T-helper 1 cell treated with Interleukin-12 subunit alpha and Interleukin-12 subunit beta and Interleukin-4 antibody, amounts not matched to agents 30 ng/mL and 1 ng/mL, for 36 hours (primary cell): ENCODE measurements around the gene GLI3. TPM values are rescaled to one million over a fixed set of nuclear protein-coding genes. Genes with fewer than 3 reads are reported as not detected.

Experiments
- intact Hi-C: fragments of 100-400 bp; cut with micrococcal nuclease; formaldehyde crosslinking; loops from one replicate; pipeline ENCODE4 v1.15.1; 2024
- total RNA-seq: library from RNA; stranded (reverse); gene quantifications from 2 replicates; pipeline ENCODE4 v1.2.3, GENCODE V29; 2022

The GLI3 gene
- total RNA-seq, 1 donor from 2014 or later: 0.02 TPM

DNA sequence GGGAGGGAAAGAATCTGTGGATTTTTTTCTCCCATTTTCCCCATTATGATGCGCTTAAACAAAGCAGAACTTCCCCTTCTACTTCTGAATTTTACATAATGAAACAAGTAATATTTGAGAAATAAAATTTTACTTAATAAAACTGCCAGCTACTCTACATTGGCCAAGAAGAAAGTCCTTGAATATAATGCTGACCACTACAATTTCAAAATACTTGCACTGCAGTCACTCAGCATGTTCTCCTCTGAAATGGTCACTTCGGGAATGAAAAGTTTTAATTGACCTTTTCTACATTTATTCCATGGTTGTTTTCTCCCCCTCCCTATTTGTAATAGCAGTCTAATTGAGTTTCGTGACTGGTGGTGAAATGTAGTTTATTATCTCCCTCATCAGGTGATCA lies 23.9 kb downstream of the GLI3 start:
- intact Hi-C loops: no loop called here

DNA sequence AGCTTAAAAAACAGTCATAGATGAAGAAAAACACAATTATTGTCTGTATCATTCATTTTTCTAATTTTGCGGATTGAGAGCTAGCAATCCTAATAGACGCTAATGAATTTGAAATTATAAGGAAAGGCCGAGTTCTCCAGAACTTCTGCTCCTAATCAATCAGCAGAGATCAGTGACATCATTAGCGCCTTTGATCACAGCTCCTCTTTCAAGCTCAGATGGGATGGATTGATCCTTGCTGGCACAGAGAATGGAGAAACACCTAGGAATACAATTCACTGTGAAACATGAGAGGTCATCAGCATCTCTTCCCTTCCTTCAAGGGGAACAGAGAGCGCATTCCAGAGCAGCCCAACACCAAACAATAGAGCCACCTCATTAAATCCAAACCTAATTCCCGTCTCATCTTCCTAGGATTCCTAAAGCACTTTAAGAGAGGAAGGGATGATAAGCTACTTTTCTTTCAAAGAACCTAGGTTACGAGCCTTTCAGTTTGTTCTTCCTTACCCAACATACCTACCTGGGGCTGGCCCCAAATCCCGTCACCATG lies 24.4 kb downstream of the GLI3 start:
- intact Hi-C loops: no loop called here

DNA sequence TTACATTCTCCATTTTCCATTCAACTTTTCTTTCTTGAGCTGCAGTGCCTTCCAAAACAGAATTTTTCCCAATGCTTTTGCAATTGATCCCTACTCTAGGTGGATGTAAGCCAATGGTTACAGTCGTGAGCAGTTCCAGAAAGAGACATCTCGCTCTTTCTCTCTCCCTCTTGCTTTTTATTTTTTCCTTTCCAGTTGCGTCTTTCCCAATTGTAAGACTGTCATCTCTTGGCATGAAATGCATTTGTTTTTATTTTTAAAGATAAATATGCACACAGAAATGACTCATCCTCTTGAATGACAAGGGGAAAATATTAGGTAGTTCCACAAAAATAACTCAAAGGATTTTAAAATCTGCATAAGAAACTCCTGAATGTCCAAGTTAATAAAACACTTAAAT lies 25.1 kb downstream of the GLI3 start:
- intact Hi-C loops: no loop called here

DNA sequence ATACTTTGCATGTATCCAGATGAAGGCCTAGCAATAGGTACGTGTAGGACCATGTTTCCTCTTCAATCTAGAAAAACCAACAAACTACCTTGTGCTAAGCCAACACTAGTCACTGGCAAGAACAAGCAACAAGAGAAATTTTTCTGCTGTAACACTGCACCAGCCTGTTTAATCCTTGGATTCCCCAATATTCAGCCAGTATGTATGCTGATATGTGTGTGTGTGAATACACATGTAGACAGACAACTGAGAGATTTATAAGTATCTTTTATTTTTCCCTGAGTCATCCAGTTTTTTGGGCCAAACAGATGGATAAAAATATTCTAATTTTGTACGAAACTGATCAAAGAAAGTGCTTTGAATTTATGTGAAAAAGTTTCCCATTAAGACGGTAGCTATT lies 26.2 kb downstream of the GLI3 start:
- intact Hi-C loops: no loop called here

DNA sequence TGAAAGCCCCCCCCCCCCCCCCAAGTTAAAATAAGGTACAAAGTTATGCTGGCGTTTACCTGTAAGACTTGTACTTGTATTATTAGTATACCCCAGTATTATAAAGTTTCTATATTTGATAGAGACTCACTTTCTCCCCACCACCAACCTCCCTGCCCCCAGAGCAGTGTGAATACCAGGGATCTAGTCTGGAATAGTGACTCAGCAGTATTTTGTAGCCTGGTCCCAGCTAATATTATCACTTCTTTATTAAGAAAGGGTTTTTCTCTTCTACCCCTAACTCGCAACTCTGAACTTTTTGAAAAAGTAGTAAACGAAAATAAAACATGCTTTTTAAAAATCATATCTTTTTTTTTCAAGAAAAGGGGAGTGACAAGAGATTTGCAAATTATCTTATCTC lies 26.7 kb downstream of the GLI3 start:
- intact Hi-C loops: no loop called here

DNA sequence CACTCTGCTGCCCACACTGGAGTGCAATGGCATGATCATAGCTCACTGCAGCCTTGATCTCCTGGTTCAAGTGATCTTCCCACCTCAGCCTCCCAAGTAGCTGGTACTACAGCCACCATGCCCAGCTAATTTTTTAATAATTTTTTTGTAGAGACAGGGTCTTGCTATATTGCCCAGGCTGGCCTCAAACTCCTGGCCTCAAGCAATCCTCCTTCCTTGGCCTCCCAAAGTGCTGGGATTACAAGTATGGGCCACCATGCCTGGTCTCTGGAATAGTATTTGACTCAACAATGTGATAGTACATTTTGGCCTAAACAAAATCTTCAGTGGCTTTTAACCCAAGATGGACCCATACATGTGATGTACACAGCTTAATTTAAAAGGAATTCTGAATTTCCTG lies 27.9 kb downstream of the GLI3 start:
- intact Hi-C loops: loop anchor here (10.0 kb wide), 1 partner anchor 354 kb away; no protein-coding TSS in a partner anchor

DNA sequence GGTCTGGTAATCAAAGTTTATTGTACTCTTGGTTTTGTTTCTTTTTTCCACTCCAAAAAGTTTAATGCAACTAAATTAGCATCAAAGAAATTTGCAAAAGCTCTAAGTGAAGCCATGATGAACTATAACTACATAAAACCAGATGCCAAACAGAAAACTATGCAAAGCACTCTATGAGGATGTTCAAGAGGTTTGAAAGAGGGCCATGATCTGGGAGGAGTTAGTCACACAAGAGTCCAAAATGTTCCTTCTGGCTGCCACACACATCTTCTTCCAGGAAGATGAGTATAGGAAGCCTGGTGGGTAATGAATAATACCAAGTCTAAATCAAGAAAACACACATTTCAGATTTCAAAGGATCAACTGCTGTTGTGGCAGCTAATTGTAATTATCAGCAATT lies 28.4 kb downstream of the GLI3 start:
- intact Hi-C loops: loop anchor here (10.0 kb wide), 1 partner anchor 354 kb away; no protein-coding TSS in a partner anchor

DNA sequence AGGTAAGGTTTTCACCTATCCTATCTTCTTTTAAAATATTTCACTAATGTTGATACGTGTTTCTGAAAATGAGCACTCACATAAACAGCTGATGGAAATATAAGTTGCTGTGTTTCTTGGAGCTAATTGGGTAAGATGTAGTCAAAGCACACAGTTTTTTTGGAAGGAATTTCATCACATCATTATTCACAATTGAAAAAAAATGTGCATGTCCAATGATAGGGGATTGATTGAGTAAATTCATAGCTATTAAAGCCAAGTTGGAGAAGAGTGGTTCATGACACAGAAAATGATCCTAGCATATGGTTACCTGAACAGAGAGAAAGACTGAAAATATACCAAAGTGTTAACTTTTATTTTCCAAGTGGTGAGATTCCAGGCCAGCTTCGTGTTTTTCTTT lies 29.6 kb downstream of the GLI3 start:
- intact Hi-C loops: loop anchor here (10.0 kb wide), 1 partner anchor 353 kb away; no protein-coding TSS in a partner anchor

DNA sequence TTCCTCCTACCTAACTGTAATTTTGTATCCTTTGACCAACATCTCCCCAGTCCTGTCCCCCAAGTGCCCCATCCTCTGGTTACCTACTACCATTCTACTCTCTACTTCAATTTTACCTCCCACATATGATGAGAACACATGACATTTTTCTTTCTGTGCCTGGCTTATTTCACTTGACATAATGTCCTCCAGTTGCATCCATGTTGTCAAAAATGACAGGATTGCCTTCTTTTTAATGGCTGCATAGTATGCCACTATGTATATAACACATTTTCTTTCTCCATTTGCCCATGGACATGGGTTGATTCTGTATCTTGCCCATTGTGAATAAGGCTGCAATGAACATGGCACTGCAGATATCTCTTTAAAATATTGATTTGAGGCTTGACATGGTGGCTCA lies 33.7 kb downstream of the GLI3 start:
- intact Hi-C loops: loop anchor here (10.0 kb wide), 1 partner anchor 349 kb away; no protein-coding TSS in a partner anchor

DNA sequence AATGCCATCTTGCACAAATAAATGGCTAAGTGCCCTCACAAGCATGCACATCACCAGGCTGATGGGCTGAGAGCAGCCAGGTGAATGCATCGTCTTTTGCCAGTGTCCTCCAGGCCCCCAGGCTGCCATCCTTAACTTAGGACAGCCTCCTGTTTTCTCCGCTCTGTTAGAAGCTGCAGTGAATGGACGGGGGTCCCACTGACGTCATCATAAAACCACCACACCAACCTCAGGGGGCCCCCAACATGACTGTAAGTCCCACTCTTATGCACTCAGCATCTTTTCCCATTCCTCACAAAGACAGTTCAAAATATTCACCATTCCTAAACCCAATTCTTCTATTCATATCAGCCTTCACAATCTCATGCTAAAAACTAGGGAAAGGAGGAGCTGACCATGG lies 34.4 kb downstream of the GLI3 start:
- intact Hi-C loops: loop anchor here (10.0 kb wide), 1 partner anchor 348 kb away; no protein-coding TSS in a partner anchor

DNA sequence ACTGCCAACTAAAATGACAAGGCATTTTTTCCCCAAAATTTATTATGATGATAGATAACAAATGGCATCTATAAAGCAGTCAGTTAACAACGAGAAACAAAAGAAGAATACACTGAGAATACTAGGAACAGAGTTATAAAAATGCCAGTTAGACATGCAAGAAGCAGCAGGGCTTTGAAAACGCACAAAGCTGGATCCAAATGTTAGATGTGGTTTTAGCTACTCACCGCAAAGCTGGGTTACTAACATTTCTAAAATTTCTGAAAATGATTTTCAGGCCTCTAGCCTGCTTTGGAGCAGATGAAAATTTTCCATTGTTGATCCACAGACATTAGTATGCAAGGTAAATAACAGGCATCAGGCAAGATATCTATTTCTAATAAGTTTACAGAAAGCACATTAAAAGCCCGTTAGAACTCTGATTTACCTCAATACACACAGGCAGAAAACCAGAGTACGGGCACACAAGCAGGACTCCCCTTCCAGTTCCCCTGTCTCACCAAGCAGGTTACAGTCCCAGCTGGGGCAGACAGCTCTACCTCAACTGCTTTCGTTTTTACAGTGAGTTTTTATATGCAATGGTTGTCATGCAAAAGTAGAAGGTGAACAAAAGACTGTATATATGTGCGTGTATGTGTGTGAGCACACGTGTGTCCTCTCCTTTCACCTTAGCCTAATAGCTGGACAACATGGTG lies 37.9 kb downstream of the GLI3 start:
- intact Hi-C loops: no loop called here

DNA sequence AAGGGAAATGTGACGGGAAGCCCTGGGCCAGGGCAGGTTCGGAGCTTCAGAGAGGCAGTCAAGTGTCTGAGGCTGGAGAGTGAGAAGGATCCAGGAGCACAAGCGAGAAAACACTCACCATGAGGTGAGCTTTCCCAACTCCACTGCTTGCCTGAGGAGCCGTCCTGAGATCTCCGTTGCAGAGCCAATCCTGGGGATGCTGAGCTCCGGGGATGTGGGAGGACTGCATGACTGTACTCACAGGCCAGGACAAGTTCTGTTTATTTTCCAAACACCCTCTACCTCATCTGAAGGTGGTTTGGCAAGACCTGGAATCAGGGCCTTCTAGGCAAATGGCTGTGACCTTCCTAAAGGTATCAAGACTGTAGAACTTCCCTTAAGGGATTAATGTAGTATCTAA lies 38.7 kb downstream of the GLI3 start:
- intact Hi-C loops: no loop called here

DNA sequence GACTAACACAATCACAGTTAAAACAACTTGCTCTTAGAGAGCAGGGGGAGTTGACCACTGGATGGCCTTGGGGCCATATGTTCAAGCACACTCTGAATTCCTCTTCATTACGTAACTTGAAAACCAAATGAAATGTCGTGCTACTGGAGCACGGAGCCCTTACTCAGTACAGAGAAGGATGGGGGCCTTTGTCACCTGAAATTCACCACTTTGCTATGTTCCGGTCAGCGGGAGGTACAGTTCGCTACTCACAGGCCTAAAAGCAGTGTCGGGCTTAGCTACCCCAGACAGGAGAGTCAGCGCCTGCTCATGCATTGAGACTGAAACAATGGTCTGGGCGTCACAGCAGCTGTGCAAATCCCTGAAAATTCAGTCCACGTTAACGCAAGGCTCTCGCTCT lies 39.6 kb downstream of the GLI3 start:
- intact Hi-C loops: no loop called here

DNA sequence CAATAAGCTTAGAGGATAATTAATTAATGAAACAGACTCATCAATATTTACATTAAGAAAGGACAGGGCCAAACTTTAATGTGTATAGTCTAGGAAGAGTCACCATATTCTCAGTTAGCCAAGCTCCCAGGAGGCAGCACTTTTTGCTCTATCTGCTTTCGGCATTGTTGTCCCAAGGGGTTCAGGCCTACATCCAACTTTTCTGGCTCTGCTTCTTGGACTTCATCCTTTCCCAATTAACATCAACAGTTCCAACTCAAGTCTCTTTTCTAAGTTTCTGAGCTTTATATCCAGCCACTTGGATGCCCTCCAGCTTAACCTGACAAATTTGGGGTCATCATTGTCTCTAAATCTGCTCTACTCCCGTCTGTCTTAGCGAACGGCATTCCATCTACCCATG lies 42.8 kb downstream of the GLI3 start:
- intact Hi-C loops: no loop called here

DNA sequence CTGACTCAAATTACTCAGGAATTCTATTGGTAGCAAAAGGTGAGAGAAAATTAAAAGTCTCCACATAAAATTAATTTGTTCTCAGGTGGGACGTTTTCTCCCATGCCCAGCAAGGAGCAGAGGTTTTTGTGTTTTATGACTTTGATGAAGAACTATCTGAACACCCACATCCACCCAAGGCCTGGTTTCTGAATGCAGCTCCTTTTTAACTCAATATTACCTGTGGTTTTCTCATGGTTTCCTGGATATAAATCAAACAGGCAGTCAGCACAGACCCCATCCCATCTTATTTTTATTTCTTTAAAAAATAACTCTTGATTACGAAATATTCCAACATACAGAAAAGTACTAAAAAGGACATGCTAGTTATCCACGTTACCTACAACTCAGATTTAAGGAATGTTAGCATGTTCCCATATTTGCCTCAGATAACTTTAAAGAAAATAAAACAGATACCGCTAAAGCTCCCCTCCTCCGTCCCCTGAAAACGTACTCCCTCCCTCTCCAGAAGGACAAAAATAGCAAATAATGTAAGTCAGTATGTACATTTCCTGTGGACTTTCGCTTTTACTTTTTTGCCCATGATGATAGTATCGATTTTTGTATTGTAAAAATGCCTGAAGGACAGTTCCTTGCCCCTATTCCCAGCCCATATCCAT lies 43.4 kb downstream of the GLI3 start:
- intact Hi-C loops: no loop called here

DNA sequence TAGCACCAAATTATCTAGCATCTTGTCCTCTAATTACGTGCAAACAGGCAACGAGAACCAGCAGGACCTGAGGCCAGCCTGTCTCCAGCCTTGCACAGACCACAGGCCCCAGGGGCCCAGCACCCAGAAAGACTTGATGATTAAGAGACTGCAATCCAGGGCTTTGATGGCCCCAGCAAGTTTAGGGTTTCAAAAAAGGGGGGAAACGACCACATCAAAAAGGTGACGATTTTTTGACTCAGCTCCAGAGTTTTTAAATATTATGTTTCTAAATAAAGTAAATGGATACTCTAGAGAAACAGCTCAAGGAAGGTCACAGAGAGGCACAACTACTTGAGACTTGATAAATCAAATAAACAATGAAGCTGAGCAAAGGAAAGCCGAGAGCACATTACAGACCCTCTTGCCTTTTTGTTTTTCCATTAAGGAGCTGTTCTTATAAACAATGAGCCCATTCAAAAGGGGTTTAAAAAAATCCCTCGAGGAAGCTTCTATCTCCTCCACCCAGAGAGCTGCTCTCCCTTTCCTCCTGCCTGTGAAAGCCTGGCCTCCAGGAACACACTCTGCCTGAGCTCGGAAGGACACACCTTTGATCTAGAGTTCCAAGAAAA lies 44.1 kb downstream of the GLI3 start:
- intact Hi-C loops: no loop called here

DNA sequence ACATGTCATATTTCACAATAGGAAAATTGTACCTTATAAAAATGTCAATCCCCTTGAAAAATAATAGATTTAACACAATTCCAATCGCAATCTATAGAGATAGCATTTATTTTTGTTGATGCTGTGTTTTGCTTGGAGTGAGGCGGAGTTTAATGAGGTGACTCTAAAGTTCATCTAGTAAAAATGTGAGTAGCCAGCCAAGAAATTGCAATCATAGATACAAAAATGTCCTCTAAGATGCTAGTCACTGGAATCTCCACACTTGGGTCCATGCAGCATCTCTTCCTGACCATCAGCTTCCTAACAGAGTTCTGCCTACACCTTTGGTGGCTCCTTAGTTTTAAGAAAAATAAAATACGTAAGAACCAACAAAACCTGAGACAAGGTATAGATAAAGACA lies 44.9 kb downstream of the GLI3 start:
- intact Hi-C loops: no loop called here

DNA sequence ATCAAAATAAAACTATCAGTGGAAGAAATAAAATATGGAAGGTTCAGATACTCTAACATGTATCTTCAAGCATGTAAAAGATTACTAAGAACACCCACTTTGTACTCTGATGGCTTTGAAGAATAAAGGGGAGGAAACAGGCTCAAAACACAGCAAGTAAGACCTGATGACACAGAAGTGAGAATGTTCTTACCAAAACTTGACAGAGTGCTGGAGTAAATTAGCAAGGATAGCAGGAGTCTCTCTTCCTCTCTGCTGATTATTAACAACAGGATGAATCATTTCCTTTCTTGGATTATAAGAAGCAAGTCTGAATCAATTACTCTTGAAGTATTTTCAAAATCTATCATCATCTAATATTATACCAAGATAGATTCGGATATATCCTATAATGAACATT lies 47.5 kb downstream of the GLI3 start:
- intact Hi-C loops: no loop called here

DNA sequence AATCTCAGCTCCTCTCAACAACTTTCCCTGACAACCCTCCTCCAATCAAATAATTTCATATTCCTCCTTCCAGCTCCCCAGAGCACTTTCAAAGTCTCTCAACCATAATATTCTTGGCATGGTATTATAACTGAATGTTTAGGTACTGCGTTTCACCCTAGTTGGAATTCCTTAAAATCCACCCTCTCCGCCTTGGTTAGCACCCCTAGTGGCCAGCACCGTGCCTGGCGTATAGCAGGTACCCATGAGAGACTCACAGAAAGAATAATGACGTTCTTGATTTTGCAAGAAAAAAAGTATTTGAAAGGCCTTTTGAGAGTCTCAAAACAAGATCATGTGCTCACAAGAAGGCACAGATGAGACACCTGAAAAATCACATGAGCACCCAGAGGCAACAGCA lies 50.9 kb downstream of the GLI3 start:
- intact Hi-C loops: no loop called here

DNA sequence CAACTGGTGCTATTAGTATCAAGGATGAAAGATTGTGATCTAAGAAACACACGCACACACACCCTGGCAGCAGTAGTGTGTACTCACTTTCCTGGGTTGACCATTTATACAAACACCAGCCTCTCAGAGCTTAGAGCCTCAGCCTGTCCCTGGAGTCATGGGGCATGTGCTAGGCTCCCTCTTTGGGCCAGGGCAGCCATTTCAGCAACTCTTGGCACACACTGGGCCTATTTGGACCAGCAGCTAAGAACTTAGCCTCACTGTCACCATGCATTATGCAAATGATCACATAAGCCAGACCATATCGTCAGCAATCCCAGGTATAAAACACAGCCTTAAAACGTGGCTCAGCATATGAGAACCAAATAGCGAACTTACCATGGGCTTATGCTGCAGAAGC lies 51.3 kb downstream of the GLI3 start:
- intact Hi-C loops: no loop called here

DNA sequence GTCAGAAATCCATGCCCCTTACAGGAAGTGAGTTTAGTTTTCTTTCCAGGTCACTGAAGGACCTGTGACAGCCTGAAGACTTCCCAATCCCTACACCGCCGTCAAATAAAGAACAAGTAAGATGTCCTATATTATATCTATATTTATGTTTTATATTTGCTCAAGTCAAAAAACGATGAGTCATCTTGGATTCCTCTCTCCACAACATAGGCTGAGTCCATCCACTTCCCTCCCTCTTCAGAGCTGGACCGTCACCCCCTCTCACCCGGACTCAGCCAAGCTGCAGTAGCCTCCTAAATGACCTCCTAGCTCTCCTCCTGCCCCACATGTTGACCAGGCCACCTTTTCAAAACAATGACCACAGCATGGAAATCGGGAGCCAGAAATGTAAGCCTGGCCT lies 53.5 kb downstream of the GLI3 start:
- intact Hi-C loops: no loop called here

DNA sequence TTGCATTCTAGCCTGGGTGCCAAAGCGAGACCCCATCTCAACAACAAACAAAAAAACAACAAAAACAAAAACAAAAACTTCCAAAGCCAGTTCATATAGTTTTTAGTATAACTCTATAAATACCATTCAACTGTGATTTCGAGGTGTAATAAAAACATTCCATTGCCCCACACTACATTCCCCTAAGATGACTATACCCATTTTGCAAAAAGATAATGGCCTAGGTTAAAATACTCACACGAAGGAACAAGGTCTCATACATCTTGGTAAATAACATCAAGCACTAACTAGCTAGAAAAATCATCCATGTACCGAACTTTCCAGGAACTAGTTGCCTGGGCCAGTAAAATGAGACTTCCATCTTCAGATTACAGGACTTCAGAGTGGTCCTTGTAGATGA lies 55.4 kb downstream of the GLI3 start:
- intact Hi-C loops: no loop called here
